ENCODE data around the gene CALML6. TPM values are rescaled to one million over a fixed set of nuclear protein-coding genes. Genes with fewer than 3 reads are reported as not detected.
A peak's percentile ranks its signal among the peaks of the same experiment; 100 is the strongest.

Gene CALML6
- total and polyA plus RNA-seq, 2 of the 8 experiments (the other 6 are each of a cell fraction or from before 2014, with no cell fraction given) = 0.54 to 1.3 TPM

- no peak overlapping the region for H3K23ac ChIP-seq (ENCODE audit: insufficient read length)
- H3K79me1 ChIP-seq (ENCODE audit: low read depth, low read length) = no peaks in the 10 kb centered on the region
- no peaks in the 10 kb centered on the region for H3K79me2 ChIP-seq (ENCODE audit: control insufficient read depth in 1 of 2, insufficient read depth in 2 of 2, low read length in 2 of 2)
- no peak overlapping the region for H3K18ac ChIP-seq (ENCODE audit: extremely low read depth, low read length)
- CTCF ChIA-PET (ENCODE audit: partially characterized antibody) = interaction anchor here (0.6 to 3.4 kb wide), 7 partner anchors 8 to 122 kb away, joined by 3 to 21 read pairs (median 4); no protein-coding TSS in a partner anchor
- 0 out of 2 replicates have a peak overlapping the region, but pooled peaks have one; percentile 80 for H2BK12ac ChIP-seq (ENCODE audit: low read depth, low read length)
- peak overlapping the region; percentile 35; the same call in 1 of the 2 replicates for H4K8ac ChIP-seq (ENCODE audit: extremely low read depth, insufficient read depth, low read length)
- H3K4ac ChIP-seq (replicated peaks; ENCODE audit: insufficient read length, low read depth, low read length) = no peak overlapping the region
- H3K4me3 ChIP-seq (ENCODE audit: extremely low read depth in 1 of 4, insufficient read depth in 2 of 4, low read depth in 3 of 4, low read length in 4 of 4) = no peak overlapping the region
- no peak overlapping the region for H3K9ac ChIP-seq (replicated peaks in 1 of 4; ENCODE audit: extremely low read depth in 1 of 4, low read depth in 3 of 4, low read length in 3 of 4)
- H3K27me3 ChIP-seq (replicated peaks in 1 of 4; ENCODE audit: control insufficient read depth in 3 of 4, extremely low read depth in 1 of 4, insufficient read depth in 3 of 4, low read length in 3 of 4) = peaks cover 0 to 2% (median under 1%) of the 10 kb centered on the region in 4 experiments; a peak in 1 of 7 replicates
- no peak overlapping the region for H2BK20ac ChIP-seq (ENCODE audit: low read length)
- H3K4me2 ChIP-seq (ENCODE audit: insufficient read depth in 1 of 2, low read depth in 2 of 2, low read length in 2 of 2) = no peak overlapping the region
- H3K4me1 ChIP-seq (replicated peaks in 1 of 4; ENCODE audit: control insufficient read depth in 3 of 4, insufficient read depth in 4 of 4, low read length in 3 of 4) = peaks cover 0 to 7% (median 6%) of the 10 kb centered on the region in 4 experiments; a peak in 4 of 7 replicates
- no peak overlapping the region for H2AFZ ChIP-seq (ENCODE audit: low read length)
- no peak overlapping the region for H2BK120ac ChIP-seq (replicated peaks; ENCODE audit: low read depth, low read length)
- WGBS, 2 experiments (ENCODE audit: extremely low coverage in 1 of 2, insufficient coverage in 1 of 2, insufficient read length in 1 of 2, insufficient replicate concordance in 2 of 2, low coverage in 1 of 2, low lambda C conversion rate in 2 of 2, missing lambda C conversion rate in 1 of 2) = 88% methylated on average over 15 of the region's 18 CpGs; no CpG with 5 or more reads in 1 of the 2 experiments
- no peak overlapping the region for H2BK15ac ChIP-seq (ENCODE audit: low read length)
- no peak overlapping the region for H2BK5ac ChIP-seq (ENCODE audit: low read depth, low read length)
- FAIRE-seq (no peak), DNase-seq (ENCODE audit: low read depth in 1 of 2, low spot score in 2 of 2) (no peak)
- no peak overlapping the region for H3K14ac ChIP-seq (ENCODE audit: insufficient read length)
- POLR2A ChIA-PET (ENCODE audit: partially characterized antibody) = no interaction called here
- H4K5ac ChIP-seq (ENCODE audit: insufficient read length, low read depth, low read length) = no peak overlapping the region
- no peak overlapping the region for H3K56ac ChIP-seq (replicated peaks; ENCODE audit: insufficient read length, low read depth, low read length)
- no peaks in the 10 kb centered on the region for H4K20me1 ChIP-seq (replicated peaks in 1 of 2; ENCODE audit: control insufficient read depth in 1 of 2, insufficient read depth in 2 of 2, low read length in 2 of 2)
- H2AK5ac ChIP-seq (ENCODE audit: low read depth, low read length) = no peak overlapping the region
- no peak overlapping the region for H3K27ac ChIP-seq (ENCODE audit: low read depth, low read length)
- H3K36me3 ChIP-seq (ENCODE audit: control insufficient read depth in 2 of 4, insufficient read depth in 4 of 4, low read length in 3 of 4) = no peaks in the 10 kb centered on the region
- no peaks in the 10 kb centered on the region; the same call in 1 of the 2 replicates for H3K23me2 ChIP-seq (ENCODE audit: low read depth, low read length)
- no peak overlapping the region for H4K91ac ChIP-seq (replicated peaks; ENCODE audit: insufficient read length, low read length)
- peaks cover 0 to 15% of the 10 kb centered on the region in 2 experiments; a peak in 1 of 4 replicates for H3K9me3 ChIP-seq (ENCODE audit: insufficient read depth in 2 of 2, low read depth in 1 of 2, low read length in 1 of 2)
- TF ChIP-seq CREB1 (IDR thresholded peaks at IDR 0.05) (no peak), CTCF (IDR thresholded peaks at IDR 0.05; ENCODE audit: control extremely low read depth in 1 of 3, insufficient read depth in 1 of 3, low read depth in 1 of 3, low read length in 3 of 3) (no peak), ATF3 (IDR thresholded peaks at IDR 0.05; ENCODE audit: insufficient read depth, low read depth, low read length) (no peak), CBX5 (IDR thresholded peaks at IDR 0.05; ENCODE audit: low read depth, low read length) (no peak), MAFK (IDR thresholded peaks at IDR 0.05; ENCODE audit: low read depth, low read length) (no peak), BACH1 (IDR thresholded peaks at IDR 0.05; ENCODE audit: low read length) (no peak), SP1 (IDR thresholded peaks at IDR 0.05; ENCODE audit: low read depth, low read length) (no peak)
These were observed 9.3 kb downstream of the CALML6 start for GRCh38 chr1:1924386-1924785.
